ENCODE measurements around the gene UGT2B10.
"Not testable (repeated sequence)": the region's sequence is repeated elsewhere in the genome, so short reads cannot be mapped to it uniquely, and the experiment has no call there.

UGT2B10 gene

DNA sequence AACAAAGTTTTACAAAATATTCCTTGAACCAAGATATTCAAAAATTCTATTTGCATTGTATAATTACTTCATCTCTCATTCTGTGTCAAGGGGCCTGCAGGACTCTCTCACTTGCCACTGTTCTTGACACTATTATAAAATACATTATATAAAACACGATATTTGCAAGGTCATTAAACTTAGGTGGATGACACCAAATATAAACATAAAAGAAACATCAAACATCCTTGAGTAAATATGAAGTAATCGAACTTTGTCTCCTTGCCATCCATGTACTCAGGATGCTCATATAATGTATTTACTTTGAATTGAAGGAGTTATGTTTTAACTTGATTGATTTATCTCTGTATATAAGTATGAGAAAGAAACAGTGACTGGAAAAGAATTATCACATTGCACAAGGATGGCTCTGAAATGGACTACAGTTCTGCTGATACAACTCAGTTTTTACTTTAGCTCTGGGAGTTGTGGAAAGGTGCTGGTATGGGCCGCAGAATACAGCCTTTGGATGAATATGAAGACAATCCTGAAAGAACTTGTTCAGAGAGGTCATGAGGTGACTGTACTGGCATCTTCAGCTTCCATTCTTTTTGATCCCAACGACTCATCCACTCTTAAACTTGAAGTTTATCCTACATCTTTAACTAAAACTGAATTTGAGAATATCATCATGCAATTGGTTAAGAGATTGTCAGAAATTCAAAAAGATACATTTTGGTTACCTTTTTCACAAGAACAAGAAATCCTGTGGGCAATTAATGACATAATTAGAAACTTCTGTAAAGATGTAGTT is at the start of gene UGT2B10:
Gene UGT2B10, plus strand, starts transcription at position 378 of the 793 bp plus-strand sequence. Its CDS starts 26 bp downstream, at position 404.
- TF ChIP-seq RAD21 (IDR thresholded peaks at IDR 0.05; ENCODE audit: low read depth); CEBPB (IDR thresholded peaks at IDR 0.05): not testable (repeated sequence)
- TF ChIP-seq, protein P1, sequence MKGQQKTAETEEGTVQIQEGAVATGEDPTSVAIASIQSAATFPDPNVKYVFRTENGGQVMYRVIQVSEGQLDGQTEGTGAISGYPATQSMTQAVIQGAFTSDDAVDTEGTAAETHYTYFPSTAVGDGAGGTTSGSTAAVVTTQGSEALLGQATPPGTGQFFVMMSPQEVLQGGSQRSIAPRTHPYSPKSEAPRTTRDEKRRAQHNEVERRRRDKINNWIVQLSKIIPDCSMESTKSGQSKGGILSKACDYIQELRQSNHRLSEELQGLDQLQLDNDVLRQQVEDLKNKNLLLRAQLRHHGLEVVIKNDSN (IDR thresholded peaks at IDR 0.05) = not testable (repeated sequence)

DNA sequence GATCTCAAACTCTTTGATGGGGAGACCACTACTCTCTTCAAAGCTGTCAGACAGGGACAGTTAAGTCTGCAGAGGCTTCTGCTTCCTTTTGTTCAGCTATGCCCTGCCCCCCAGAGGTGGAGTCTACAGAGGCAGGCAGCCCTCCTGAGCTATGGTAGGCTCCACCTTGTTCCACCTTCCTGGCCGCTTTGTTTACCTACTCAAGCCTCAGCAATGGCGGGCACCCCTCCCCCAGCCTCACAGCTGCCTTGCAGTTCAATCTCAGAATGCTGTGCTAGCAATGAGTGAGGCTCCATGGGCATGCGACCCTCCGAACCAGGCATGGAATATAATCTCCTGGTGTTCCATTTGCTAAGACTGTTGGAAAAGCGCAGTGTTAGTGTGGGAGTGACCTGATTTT is 42.1 kb upstream of the UGT2B10 start:
- TF ChIP-seq ZBTB7A (IDR thresholded peaks at IDR 0.05; ENCODE audit: low read depth) = no peak
- no peak for TF ChIP-seq NFIC (IDR thresholded peaks at IDR 0.05)
- TF ChIP-seq FOXM1 (IDR thresholded peaks at IDR 0.05; ENCODE audit: borderline replicate concordance, low read depth) = no peak
- TF ChIP-seq TAF1 (IDR thresholded peaks at IDR 0.05; ENCODE audit: low read depth) = no peak
- TF ChIP-seq, protein P2, sequence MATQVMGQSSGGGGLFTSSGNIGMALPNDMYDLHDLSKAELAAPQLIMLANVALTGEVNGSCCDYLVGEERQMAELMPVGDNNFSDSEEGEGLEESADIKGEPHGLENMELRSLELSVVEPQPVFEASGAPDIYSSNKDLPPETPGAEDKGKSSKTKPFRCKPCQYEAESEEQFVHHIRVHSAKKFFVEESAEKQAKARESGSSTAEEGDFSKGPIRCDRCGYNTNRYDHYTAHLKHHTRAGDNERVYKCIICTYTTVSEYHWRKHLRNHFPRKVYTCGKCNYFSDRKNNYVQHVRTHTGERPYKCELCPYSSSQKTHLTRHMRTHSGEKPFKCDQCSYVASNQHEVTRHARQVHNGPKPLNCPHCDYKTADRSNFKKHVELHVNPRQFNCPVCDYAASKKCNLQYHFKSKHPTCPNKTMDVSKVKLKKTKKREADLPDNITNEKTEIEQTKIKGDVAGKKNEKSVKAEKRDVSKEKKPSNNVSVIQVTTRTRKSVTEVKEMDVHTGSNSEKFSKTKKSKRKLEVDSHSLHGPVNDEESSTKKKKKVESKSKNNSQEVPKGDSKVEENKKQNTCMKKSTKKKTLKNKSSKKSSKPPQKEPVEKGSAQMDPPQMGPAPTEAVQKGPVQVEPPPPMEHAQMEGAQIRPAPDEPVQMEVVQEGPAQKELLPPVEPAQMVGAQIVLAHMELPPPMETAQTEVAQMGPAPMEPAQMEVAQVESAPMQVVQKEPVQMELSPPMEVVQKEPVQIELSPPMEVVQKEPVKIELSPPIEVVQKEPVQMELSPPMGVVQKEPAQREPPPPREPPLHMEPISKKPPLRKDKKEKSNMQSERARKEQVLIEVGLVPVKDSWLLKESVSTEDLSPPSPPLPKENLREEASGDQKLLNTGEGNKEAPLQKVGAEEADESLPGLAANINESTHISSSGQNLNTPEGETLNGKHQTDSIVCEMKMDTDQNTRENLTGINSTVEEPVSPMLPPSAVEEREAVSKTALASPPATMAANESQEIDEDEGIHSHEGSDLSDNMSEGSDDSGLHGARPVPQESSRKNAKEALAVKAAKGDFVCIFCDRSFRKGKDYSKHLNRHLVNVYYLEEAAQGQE (IDR thresholded peaks at IDR 0.05; ENCODE audit: low read depth) = no peak
- TF ChIP-seq TCF12 (IDR thresholded peaks at IDR 0.05; ENCODE audit: low read depth) = no peak
- TF ChIP-seq CREB1 (IDR thresholded peaks at IDR 0.05; ENCODE audit: low read depth) = no peak
- TF ChIP-seq, protein P1 (IDR thresholded peaks at IDR 0.05) = no peak
- no peak for TF ChIP-seq TEAD4 (IDR thresholded peaks at IDR 0.05)
- TF ChIP-seq RAD21 (IDR thresholded peaks at IDR 0.05; ENCODE audit: low read depth) = no peak
- no peak for TF ChIP-seq CEBPB (IDR thresholded peaks at IDR 0.05)
- TF ChIP-seq EGR1 (IDR thresholded peaks at IDR 0.05) = no peak
- TF ChIP-seq, protein P3, sequence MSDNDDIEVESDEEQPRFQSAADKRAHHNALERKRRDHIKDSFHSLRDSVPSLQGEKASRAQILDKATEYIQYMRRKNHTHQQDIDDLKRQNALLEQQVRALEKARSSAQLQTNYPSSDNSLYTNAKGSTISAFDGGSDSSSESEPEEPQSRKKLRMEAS (IDR thresholded peaks at IDR 0.05) = no peak
- no peak for TF ChIP-seq YY1 (IDR thresholded peaks at IDR 0.05; ENCODE audit: low read depth)
- TF ChIP-seq EP300 (IDR thresholded peaks at IDR 0.05; ENCODE audit: borderline replicate concordance) = no peak

DNA sequence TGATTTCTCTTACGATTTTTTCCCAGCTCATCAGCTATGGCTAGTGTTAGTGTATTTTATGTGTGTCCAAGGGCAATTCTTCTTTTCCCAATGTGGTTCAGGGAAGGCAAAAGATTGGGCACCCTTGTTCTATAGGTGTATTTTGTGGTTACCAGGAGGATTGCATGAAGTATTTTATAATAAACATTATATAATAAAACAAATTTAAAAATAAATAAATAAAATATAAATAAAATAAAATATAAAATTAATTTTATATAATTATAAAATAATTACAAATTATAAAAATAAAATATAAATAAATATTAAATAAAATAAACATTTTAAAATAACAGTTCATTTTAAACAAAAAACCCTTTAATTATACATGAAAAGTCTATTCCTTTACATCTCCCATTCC is 35.6 kb upstream of the UGT2B10 start:
- TF ChIP-seq YY1 (IDR thresholded peaks at IDR 0.05; ENCODE audit: low read depth) = no peak
- no peak for TF ChIP-seq RAD21 (IDR thresholded peaks at IDR 0.05; ENCODE audit: low read depth)
- TF ChIP-seq TAF1 (IDR thresholded peaks at IDR 0.05; ENCODE audit: low read depth) = no peak
- TF ChIP-seq NFIC (IDR thresholded peaks at IDR 0.05) = no peak
- TF ChIP-seq, protein P3 (IDR thresholded peaks at IDR 0.05) = no peak
- no peak for TF ChIP-seq FOXM1 (IDR thresholded peaks at IDR 0.05; ENCODE audit: borderline replicate concordance, low read depth)
- no peak for TF ChIP-seq CEBPB (IDR thresholded peaks at IDR 0.05)
- TF ChIP-seq, protein P2 (IDR thresholded peaks at IDR 0.05; ENCODE audit: low read depth) = no peak
- no peak for TF ChIP-seq TEAD4 (IDR thresholded peaks at IDR 0.05)
- TF ChIP-seq CREB1 (IDR thresholded peaks at IDR 0.05; ENCODE audit: low read depth) = no peak
- TF ChIP-seq EGR1 (IDR thresholded peaks at IDR 0.05) = no peak
- no peak for TF ChIP-seq ZBTB7A (IDR thresholded peaks at IDR 0.05; ENCODE audit: low read depth)

DNA sequence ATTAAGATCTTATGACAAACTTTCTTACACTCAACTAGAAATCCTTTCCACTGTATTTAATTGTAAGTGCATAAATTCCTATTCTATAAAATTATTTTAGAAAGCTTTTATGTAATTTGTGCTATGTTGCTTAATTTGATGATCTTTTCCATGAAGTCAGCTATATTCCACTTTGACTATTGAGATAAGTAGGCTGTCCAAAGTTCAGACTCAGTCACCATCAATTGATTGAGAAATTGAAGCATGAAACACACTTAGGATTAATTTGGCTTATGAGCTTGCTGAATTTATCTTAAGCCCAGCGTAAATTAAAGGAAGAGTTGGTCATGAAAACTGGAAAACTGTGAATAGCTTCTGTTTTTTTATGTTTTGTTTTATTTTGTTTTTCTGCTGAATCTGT is 18.7 kb upstream of the UGT2B10 start:
- TF ChIP-seq FOXM1 (IDR thresholded peaks at IDR 0.05; ENCODE audit: borderline replicate concordance, low read depth) (no peak), EP300 (IDR thresholded peaks at IDR 0.05; ENCODE audit: borderline replicate concordance) (no peak), RAD21 (IDR thresholded peaks at IDR 0.05; ENCODE audit: low read depth) (no peak), TAF1 (IDR thresholded peaks at IDR 0.05; ENCODE audit: low read depth) (no peak), NFIC (IDR thresholded peaks at IDR 0.05) (no peak), EGR1 (IDR thresholded peaks at IDR 0.05) (no peak), CREB1 (IDR thresholded peaks at IDR 0.05; ENCODE audit: low read depth) (no peak), TCF12 (IDR thresholded peaks at IDR 0.05; ENCODE audit: low read depth) (no peak), ZBTB7A (IDR thresholded peaks at IDR 0.05; ENCODE audit: low read depth) (no peak), TEAD4 (IDR thresholded peaks at IDR 0.05) (no peak), YY1 (IDR thresholded peaks at IDR 0.05; ENCODE audit: low read depth) (no peak), CEBPB (IDR thresholded peaks at IDR 0.05) (no peak)
- TF ChIP-seq, protein P2 (IDR thresholded peaks at IDR 0.05; ENCODE audit: low read depth) = no peak
- TF ChIP-seq, protein P3 (IDR thresholded peaks at IDR 0.05) = no peak
- TF ChIP-seq, protein P1 (IDR thresholded peaks at IDR 0.05) = no peak
